HuH-7 (cell line): Measurements from ENCODE around the gene LGMN.

Experiments used
- DNase-seq: peaks from one replicate; pipeline ENCODE4 v3.0.0; 2011; ENCODE audit warnings: low spot score

LGMN gene

DNA sequence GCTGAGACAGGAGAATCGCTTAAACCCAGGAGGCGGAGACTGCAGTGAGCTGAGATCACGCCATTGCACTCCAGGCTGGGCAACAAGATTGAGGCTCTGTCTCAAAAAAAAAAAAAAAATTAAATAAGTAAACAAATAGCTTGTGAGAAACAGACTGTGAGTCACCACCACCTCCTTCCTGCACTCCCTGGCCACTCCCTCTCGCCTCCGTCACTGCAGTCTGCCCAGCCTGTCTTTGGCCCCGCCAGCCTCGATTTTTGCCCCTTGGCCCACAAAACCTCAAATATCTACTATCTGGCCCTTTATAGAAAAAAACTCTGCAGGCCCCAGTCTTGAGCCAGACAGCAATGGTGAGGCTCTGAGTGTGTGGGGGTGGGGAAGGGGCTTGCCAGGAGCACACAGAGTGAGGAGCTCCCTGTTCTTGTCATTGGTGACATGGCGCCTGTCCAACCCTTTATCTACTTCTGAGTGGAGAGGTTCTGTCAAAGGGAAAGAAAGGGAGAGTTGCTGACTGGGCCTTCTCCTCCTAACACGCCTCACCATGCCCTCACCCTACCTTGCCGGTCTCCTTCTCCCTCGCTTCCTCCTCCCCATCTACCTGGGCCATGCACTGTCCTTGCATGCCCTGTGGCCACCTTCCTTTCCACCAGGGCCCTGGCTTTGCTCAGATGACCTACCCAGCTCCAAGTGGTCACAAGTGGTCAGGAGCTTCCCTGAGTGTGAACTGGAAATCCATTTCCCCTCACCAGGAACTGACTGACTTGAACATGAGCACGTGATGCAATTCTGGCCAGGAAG lies 22.1 kb downstream of the LGMN start:
- DNase-seq: no peak

DNA sequence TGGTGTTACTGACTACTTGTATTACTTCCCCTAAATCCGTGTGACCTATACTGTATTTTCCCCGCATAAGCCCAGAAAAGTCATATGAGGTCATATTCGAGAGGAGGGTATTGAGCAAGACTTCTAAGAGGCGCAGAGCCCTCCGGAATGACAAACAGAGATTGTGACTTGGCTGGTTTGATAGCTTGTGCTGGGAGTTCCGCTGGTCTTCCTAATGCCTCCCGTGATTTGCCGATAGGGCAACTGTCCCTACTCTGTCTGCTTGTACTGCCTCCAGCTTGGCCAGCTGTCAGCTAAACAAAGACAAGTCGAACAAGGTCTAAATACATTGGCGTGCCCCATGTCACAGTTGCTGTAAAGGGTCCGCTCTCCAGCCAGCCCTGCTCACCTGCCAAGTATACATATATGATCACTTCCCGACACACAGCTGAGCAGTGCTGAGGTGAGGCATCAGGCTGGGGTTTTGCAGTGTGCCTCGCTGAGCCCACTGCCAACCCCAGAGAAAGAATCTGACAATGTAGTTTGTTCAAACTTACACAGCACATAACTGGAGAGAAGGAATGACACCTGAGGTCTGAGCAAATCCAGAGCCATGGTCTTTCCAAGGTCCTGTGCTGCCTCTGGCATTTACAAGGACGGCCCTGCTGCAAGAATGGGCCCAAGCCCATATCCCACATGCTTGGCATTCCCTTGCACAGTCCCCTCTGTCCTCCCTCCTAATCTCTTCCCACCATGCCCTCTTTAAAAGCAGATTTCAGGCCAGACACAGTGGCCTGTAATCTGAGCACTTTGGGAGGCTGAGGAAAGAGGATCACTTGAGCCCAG lies 23.7 kb downstream of the LGMN start:
- DNase-seq: peak; percentile 72

DNA sequence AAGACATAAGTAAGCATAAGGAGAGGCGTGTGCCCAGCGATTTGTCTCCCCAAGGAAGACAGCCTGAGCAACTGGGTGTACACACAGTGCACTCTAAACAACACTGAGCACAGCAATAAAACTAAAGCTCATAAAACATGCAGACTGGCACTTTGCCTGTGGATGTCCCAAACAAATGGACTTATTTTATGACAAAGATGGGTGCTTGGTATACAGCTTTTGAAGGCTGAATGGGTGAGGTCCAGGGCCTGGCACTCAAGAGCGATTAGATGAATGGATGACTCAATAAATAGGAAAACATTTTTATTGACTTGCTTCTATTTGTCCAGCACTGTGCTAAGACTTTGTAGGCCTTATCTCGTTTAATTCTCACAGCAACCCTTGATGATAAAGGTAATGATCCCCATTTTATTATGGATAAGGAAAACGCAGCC lies 28.5 kb downstream of the LGMN start:
- DNase-seq: peak; percentile 46

DNA sequence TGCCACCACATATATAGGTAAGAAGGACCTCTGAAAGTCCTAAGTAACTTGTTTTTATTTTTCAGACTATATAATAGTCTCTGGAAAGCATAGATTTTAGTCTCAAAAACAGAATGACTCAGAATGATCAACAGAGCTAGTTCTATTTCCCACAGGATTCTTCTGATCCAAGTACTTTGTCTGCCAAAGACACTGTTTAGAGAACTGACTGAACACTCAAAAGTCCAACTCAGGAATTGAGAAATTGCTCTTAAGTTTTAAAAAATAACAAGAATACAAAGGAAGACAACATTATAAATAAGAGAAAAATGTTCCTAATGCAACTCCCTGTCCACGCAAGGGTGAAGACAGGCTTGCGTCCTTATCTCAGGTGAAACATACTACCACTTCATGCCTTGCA lies 29.0 kb downstream of the LGMN start:
- DNase-seq: no peak

DNA sequence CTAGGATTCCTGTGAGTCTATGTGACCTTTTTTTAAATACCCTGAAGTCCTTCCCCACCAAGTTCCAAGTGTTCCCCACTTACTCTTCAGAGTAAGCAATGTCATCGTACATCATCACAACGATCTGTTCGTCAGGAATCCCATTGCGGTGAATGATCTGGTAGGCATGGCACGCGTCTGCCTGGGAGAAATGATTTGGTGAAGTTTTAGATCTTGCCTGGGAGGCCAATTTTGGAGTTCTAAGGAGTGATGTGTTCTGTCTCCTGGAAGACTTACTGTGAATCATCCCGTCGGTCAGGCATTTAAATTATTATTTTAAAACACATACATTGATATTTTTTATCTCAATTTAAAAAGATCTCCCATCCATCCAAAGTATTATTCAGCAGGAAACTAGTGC lies 29.8 kb downstream of the LGMN start:
- no peak for DNase-seq

DNA sequence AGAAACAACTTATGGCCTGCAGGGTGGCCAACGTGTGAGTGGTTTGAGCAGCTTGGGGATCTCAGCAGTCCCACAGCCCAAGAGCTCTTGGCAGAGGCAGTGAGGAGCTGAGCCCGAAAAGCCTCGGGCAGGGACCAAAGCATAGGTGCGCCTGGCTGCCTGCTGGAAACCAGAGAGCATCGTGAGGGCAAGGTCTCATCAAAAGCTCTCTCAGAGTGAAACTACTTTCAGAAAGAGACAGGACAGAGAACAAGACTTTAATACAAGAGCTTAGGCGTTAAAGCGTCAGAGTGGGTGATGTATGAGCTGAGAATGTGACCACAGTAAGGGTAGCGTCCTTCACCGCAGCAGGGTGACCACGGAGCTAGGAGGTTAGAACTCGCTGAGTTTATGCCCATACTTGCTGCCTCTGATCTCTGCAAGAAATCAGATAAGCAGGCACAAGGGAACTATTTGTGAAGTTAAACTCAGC lies 30.8 kb downstream of the LGMN start:
- no peak for DNase-seq

DNA sequence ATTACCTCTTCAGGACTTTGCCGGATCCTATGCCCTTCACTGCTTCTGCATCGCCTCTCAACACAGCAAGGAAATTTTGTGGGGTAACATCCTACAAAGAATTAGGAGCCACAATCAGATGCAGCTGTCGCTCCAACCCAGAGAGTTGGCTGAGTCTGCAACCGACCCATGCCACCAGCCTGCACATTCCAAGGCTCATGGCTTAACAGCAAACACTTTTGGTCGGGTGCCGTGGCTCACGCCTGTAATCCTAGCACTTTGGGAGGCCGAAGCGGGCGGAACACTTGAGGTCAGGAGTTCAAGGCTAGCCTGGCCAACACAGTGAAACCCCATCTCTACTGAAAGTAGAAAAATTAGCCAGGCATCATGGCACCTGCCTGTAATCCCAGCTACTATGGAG lies 32.3 kb downstream of the LGMN start:
- no peak for DNase-seq

DNA sequence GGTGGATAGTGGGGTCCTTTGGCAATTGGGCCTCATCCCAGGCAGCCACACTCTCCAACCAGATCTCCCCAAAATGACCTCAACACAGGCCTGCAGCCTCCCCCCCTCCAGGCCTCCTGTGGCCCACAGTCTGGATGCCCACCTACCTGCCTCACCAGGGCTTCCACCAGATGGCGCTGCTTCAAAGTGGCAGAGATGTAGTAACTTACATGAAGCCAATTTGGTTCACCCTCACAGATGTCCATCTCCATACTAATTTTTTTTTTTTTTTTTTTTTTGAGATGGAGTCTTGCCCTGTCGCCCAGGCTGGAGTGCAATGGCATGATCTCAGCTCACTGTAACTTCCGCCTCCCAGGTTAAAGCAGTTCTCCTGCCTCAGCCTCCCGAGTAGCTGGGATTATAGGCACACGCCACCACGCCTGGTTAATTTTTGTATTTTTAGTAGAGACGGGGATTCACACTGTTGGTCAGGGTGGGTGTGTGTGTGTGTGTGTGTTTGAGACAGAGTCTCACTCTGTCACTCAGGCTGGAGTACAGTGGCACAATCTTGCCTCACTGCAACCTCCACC lies 33.6 kb downstream of the LGMN start:
- DNase-seq: peak; percentile 86

DNA sequence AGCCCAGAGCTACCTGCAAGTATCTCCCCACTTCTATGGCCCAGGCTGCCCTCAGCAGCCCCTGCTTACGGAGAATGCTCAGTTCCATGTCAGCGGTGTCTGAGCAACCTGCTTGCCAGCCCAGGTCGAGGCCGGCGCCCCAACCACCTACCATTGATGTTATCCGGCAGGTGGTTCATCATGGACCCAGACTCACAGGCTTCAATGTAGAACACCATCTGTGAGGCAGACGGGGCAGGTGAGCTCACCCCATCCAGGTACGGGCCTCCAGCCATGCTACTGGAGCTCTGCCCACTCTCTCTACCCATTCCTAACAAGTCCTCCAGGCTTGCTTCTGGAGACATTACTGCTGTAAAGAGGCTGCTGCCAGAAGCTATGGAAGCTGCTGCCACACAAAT lies 35.8 kb downstream of the LGMN start:
- no peak for DNase-seq

DNA sequence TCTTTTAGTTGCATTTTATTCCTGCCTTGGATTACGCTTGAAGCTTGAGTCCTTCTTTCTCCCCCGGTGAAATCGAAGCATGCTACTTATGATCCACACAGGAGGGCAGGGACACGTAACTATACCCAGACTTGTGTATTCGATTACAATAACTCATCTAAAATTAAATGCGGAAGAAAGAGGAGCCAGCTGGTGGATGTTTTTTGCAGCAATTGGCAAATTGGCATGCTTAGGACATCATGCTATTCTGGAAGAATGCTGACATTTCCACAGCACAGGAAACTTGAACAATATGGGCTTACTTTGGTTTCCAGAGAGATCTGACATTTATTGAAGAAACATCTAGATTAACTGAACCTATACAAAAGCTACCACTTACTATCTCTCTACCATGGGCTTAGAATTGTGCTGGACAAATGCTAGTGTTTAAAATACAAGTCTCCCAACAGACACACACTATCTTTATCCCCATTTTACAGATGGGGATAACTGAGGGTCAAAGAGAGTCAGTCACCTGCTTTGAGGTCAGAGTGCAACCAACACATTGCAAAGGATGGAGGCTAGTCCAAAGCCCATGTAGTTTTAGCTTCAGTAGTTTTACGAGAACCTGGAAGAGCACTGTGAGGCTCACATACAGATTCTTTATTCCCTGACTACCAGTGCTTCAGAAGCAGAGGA lies 36.3 kb downstream of the LGMN start:
- no peak for DNase-seq

DNA sequence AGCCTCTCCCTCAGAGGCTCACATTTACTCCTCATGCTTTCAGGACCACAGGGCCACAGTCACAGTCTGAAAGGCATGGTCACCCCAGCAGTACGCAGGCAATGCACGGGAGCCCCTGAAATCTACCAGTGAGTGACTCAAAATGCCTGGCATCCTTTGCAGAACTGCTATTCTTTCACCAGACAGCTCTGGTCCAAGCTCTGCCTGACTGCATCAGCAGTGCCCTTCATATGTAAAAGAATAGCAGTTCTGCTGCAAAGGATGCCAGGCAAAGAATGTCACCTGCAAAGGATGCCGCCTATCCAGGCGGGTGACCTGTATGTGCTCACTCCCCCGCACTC lies 38.5 kb downstream of the LGMN start:
- no peak for DNase-seq

DNA sequence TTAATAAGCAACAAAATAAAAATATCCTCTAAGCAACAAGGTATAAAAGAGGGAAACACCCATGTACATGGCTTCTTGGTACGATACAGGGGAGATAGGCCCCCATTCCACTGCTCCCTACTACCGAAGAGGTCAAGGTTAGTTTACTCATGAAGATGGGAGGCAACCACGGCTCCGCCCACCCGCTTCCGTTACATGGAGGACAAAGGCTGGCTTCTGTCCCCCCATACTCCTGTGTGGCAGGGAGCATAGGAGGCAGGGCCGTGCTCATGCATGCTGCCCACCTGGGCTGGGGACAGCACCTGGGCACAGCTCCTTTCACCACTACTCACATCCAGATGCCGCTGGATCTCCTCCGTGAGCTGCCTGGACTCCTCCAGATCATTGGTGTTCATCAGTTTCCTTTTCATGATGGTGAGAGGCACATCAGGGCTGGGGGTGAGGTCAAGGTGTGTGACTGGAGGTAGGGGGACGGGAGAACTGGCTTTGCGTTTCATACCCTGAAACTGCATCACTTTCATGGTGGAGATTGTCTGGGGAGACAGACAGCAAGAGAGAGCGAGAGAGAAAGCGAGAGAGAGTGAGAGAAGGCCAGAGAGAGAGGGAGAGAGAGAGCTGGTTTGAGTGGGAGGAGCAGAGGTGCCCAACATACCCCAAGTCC lies 39.0 kb downstream of the LGMN start:
- DNase-seq: no peak

DNA sequence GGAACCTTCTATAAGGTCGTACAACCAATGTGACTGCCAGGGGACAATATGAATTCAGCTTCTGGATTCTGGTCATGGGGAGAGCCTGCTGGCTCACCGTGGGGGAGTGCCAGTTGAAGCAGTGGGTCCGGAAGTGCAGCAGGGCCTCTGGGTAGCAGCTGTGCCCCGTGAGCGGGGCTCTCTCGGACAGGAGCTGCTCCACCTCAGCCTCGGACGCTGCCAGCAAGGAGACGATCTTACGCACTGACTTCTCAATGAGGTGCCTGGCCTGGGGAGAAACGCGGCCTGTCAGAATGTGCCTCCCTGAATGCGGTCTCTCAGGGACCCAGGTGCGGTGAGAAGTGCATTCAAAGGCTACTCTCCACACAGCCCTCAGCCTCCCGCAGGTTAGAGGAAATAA lies 42.0 kb downstream of the LGMN start:
- DNase-seq: no peak

DNA sequence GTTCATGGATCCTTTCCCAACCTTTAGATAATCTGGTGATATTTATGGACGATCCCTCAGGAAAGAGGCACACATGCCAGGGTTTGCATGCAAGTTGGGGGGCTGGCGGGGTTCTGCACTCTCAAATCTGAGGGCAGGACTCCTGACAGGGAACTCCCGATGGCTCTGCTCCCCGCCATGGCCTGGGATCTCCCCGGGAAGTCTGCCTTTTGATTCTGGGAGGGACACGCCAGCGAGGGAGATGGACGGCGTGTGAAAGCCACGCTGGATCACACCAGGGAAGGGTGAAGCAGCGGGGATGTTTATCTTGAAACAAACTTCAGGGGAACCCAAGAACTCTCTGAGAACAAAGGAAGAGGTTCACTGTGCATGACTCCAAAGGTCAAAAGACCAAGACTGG lies 43.6 kb downstream of the LGMN start:
- no peak for DNase-seq

DNA sequence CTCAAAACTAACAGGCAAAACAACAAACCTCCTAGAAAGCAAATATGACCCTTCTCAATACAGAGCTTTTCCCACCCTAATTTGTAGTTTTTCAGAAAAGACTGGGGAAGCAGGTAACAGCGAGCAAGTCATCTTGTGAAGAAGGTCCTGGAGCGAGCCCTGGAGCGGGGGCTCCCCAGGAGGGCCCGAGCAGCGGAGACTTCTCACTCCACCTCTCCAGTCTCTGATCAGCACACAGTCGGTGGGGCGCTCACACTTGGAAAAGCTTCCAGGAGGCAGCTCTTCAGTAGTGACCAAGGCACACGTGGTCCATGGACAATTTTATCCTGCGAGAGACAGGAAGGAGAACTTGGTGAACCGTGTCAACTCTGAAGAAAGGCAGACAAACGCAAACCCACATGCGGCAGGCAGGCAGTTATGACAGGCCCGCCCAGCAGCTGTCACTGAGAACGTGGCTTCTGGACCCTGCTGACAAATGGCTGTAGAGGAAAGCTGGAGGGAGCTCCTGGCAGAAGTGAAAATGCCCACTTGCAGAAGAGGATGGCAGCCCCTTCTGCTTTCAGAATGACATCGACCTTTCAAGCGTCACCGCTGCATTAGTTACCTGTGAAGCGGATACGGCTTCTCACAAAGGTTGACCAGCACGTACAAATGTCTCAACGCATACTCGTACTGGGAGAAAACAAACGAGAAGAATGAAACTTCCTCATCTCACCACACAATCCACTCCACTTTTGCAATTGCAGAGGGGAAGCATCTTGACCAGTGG lies 44.2 kb downstream of the LGMN start:
- DNase-seq: no peak

DNA sequence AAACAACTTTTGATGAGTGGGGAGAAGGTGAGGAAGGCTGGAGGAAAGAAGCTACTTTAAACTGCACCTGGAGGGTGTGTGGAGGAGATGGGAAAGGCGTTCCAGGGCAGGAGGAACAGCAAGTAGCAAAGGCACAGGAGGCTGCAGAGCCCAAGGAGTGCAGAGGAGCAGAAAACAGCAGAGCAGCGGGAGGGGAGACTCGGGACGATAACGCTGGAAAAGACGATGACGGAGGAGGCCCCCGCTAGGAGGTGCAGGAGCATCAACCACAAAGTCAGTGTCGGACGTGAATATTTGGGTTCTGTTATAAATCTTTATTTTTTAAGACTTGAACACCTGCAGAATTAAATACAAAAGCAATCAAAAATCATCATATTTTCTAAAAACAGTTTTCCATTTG lies 44.9 kb downstream of the LGMN start:
- DNase-seq: no peak

DNA sequence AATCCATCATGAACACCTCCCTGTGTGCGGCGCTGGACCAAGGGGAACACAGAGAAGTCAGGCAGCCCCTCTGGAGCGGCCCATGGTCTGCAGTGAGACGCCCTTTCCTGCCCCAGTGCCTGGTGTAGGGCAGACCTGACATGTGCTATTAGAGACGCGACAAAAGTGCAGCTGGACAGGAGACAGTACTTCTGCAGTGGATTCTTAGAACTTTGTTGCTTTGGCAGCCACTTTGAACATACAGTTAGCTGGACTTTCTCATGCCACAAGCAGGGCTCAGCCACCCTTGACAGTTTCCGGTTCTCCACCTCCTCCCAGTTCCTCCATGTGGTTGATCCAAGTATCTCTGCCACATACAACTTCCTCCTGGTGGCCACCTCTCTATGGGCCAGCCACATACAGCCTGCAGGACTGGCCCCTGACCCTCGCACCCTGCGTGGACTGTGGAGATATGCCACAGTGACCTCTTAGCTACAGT lies 45.9 kb downstream of the LGMN start:
- no peak for DNase-seq

DNA sequence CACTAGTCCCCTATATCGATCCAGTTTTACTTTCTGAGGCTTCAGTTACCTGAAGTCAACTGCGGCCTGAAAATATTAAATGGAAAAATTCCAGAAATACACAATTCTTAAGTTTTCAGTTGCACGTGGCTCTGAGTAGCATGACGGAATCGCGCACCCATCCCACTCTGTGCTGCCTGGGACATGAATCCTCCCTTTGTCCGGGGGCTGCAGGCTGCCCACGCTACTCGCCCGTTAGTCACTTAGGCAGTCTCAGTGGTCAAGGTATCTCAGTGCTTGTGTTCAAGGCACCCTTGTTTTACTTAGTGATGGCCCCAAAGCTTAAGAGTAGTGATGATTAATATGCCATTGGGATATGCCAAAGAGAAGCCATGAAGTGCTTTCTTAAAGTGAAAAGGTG lies 46.6 kb downstream of the LGMN start:
- no peak for DNase-seq

DNA sequence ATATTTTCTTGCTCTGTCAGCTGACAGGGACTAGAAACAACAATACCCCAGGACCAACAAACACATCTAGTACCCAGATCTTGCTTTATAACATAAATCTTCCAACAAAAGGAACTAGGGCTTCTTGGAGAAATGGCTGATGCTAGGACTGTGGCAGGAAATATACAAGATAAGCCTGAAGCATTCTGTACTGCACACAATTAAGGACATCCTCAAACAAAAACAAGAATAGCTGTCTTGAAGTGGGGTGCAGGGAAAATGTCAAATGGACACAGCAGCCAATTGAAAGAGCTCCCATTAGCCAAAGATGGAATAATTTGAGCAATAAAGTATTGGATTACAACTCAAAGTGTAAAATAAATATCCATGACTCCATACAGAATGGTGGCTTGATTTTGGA lies 50.0 kb downstream of the LGMN start:
- no peak for DNase-seq

DNA sequence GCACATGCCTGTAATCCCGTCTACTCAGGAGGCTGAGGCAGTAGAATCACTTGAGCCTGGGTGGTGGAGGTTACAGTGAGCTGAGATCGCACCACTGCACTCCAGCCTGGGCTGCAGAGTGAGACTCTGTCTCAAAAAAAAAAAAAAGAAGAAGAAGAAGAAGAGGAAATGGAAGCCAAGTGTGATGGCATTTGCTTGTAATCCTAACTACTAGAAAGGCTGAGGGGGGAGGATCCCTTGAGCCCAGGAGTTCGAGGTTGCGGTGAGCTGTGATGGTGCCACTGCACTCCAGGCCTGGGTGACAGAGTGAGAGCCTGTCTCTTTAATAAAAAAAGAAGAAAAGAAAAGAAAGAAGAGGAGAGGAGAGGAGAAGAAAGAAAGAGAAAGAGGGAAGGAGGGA lies 52.1 kb downstream of the LGMN start:
- no peak for DNase-seq

DNA sequence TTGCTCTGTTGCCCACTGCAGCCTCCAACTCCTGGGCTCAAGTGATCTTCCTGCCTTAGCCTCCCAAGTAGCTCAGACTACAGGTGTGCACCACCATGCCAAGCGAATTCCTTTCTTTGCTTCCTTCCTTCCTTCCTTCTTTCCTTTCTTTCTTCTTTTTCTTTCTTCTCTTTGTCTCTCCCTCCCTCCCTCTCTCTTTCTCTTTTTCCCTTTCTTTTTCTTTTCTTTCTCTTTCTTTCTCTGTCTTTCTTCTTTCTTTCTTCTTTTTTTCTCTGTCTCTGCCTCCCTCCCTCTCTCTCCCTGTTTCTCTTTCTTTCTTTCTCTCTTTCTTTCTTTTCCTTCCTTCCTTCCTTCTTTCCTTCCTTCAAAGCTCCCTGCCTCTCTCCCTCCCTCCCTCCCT lies 52.9 kb downstream of the LGMN start:
- DNase-seq: no peak
